ENCODE data around the gene GRSF1. TPM values are rescaled to one million over a fixed set of nuclear protein-coding genes. Genes with fewer than 3 reads are reported as not detected.
"Not testable (repeated sequence)": the region's sequence is repeated elsewhere in the genome, so short reads cannot be mapped to it uniquely, and the experiment has no call there.

The GRSF1 gene
- total RNA-seq, 1 experiment from 2014 or later, result 76.1 TPM

GRCh38 chr4:70841211-70841610 lies 1.5 kb upstream of the GRSF1 start:
- H3K36me3 Mint-ChIP-seq (ENCODE audit: insufficient read depth, unreplicated experiment), result peaks cover 21% of the 10 kb centered on the region
- intact Hi-C loops (cut with micrococcal nuclease; ENCODE audit: unreplicated experiment), result no loop called here
- no peaks in the 10 kb centered on the region for H3K9me3 ChIP-seq
- ChIA-PET CTCF (no interaction called here), POLR2A (interaction anchor here (0.6 kb wide), 1 partner anchor 169 kb away, joined by 3 read pairs; no protein-coding TSS in a partner anchor)
- peaks cover 9% of the 10 kb centered on the region for H3K4me1 Mint-ChIP-seq (ENCODE audit: low read depth, unreplicated experiment)
- H3K4me1 ChIP-seq, result no peaks in the 10 kb centered on the region
- no peak for TF ChIP-seq CTCF (IDR thresholded peaks at IDR 0.05; ENCODE audit: insufficient read depth in 1 of 2, low read depth in 1 of 2, low read length in 1 of 2, severe bottlenecking in 1 of 2, unreplicated experiment in 1 of 2)
- no peaks in the 10 kb centered on the region for H3K27me3 Mint-ChIP-seq (ENCODE audit: insufficient read depth, unreplicated experiment)
- no peaks in the 10 kb centered on the region for H3K9me3 Mint-ChIP-seq (ENCODE audit: unreplicated experiment)
- no peaks in the 10 kb centered on the region for H3K27me3 ChIP-seq (replicated peaks; ENCODE audit: control insufficient read depth, insufficient read depth, low read length)
- no peaks in the 10 kb centered on the region for H3K36me3 ChIP-seq (ENCODE audit: control insufficient read depth, insufficient read depth, low read length)
- H3K4me3 Mint-ChIP-seq (ENCODE audit: unreplicated experiment), result no peak overlapping the region
- H3K27ac Mint-ChIP-seq (ENCODE audit: unreplicated experiment), result no peak overlapping the region
- DNase-seq, result no peak
- no peak overlapping the region for H3K4me3 ChIP-seq (ENCODE audit: low read depth, low read length)
- BruUV-seq (replicated peaks), result no TSS peak

GRCh38 chr4:70840631-70841030 lies 941 bp upstream of the GRSF1 start:
- H3K9me3 Mint-ChIP-seq (ENCODE audit: unreplicated experiment); H3K4me1 Mint-ChIP-seq (ENCODE audit: low read depth, unreplicated experiment); BruUV-seq (replicated peaks); H3K36me3 ChIP-seq (ENCODE audit: control insufficient read depth, insufficient read depth, low read length); H3K4me3 Mint-ChIP-seq (ENCODE audit: unreplicated experiment); CTCF ChIA-PET; H3K27me3 ChIP-seq (replicated peaks; ENCODE audit: control insufficient read depth, insufficient read depth, low read length); H3K27me3 Mint-ChIP-seq (ENCODE audit: insufficient read depth, unreplicated experiment); H3K9me3 ChIP-seq; intact Hi-C loops (cut with micrococcal nuclease; ENCODE audit: unreplicated experiment); DNase-seq; H3K27ac Mint-ChIP-seq (ENCODE audit: unreplicated experiment); H3K4me1 ChIP-seq; H3K4me3 ChIP-seq (ENCODE audit: low read depth, low read length): not testable (repeated sequence)
- POLR2A ChIA-PET, result interaction anchor here (0.6 kb wide), 1 partner anchor 170 kb away, joined by 3 read pairs; no protein-coding TSS in a partner anchor
- H3K36me3 Mint-ChIP-seq (ENCODE audit: insufficient read depth, unreplicated experiment), result peaks cover 21% of the 10 kb centered on the region

- BruUV-seq (replicated peaks); H3K4me1 Mint-ChIP-seq (ENCODE audit: low read depth, unreplicated experiment); H3K36me3 ChIP-seq (ENCODE audit: control insufficient read depth, insufficient read depth, low read length); H3K27ac Mint-ChIP-seq (ENCODE audit: unreplicated experiment); H3K4me3 ChIP-seq (ENCODE audit: low read depth, low read length); H3K27me3 ChIP-seq (replicated peaks; ENCODE audit: control insufficient read depth, insufficient read depth, low read length); CTCF ChIA-PET; H3K27me3 Mint-ChIP-seq (ENCODE audit: insufficient read depth, unreplicated experiment); H3K9me3 ChIP-seq; intact Hi-C loops (cut with micrococcal nuclease; ENCODE audit: unreplicated experiment); H3K9me3 Mint-ChIP-seq (ENCODE audit: unreplicated experiment); H3K4me1 ChIP-seq: not testable (repeated sequence)
- POLR2A ChIA-PET, result interaction anchor here (0.7 to 1.8 kb wide), 2 partner anchors 62 to 170 kb away, joined by 5 read pairs; partner anchors contain the start of gene MOB1B
- DNase-seq, result peak in 1 of 2 experiments; percentile 48
- Mint-ChIP-seq H3K36me3 (ENCODE audit: insufficient read depth, unreplicated experiment) (peaks cover 23% of the 10 kb centered on the region), H3K4me3 (ENCODE audit: unreplicated experiment) (peak overlapping the region; percentile 98)
Observed at GRCh38 chr4:70840137-70840536, 447 bp upstream of the GRSF1 start.

GRCh38 chr4:70838666-70839588 lies 763 bp downstream of the GRSF1 start:
- TF ChIP-seq CTCF (IDR thresholded peaks at IDR 0.05; ENCODE audit: insufficient read depth in 1 of 2, low read depth in 1 of 2, low read length in 1 of 2, severe bottlenecking in 1 of 2, unreplicated experiment in 1 of 2), result no peak
- BruUV-seq (replicated peaks), result no TSS peak
- Histone ChIP-seq H3K9me3 (no peaks in the 10 kb centered on the region), H3K4me1 (no peaks in the 10 kb centered on the region), H3K27me3 (replicated peaks; ENCODE audit: control insufficient read depth, insufficient read depth, low read length) (no peaks in the 10 kb centered on the region), H3K36me3 (ENCODE audit: control insufficient read depth, insufficient read depth, low read length) (no peaks in the 10 kb centered on the region), H3K4me3 (ENCODE audit: low read depth, low read length) (peak overlapping the region; percentile 88)
- Mint-ChIP-seq H3K4me1 (ENCODE audit: low read depth, unreplicated experiment) (peaks cover 9% of the 10 kb centered on the region), H3K4me3 (ENCODE audit: unreplicated experiment) (peak overlapping the region; percentile 98), H3K27me3 (ENCODE audit: insufficient read depth, unreplicated experiment) (no peaks in the 10 kb centered on the region), H3K27ac (ENCODE audit: unreplicated experiment) (peak overlapping the region; percentile 90), H3K9me3 (ENCODE audit: unreplicated experiment) (no peaks in the 10 kb centered on the region), H3K36me3 (ENCODE audit: insufficient read depth, unreplicated experiment) (peaks cover 32% of the 10 kb centered on the region)
- POLR2A ChIA-PET, result interaction anchor here (0.6 to 1.8 kb wide), 8 partner anchors 32 to 1891 kb away, joined by 3 to 12 read pairs (median 4); partner anchors contain the start of gene MOB1B
- DNase-seq, result peak; percentile 61 to 67
- intact Hi-C loops (cut with micrococcal nuclease; ENCODE audit: unreplicated experiment), result loop anchor here (1.0 to 5.0 kb wide), 4 partner anchors 63 to 173 kb away; partner anchors contain the start of genes DCK, MOB1B and UTP3
- CTCF ChIA-PET, result interaction anchor here (0.6 to 1.4 kb wide), 7 partner anchors 63 to 168 kb away, joined by 4 to 10 read pairs (median 7); partner anchors contain the start of genes DCK and MOB1B
